GM23338 (cell line): Measurements from ENCODE around the gene CCL27. TPM values are rescaled to one million over a fixed set of nuclear protein-coding genes. Genes with fewer than 3 reads are reported as not detected.
A peak's percentile ranks its signal among the peaks of the same experiment; 100 is the strongest.

Experiments used
- ATAC-seq: fragments of 200-7000 bp; cut with Tn5 transposase; 3 replicates; pipeline ENCODE4 v1.9.1; 2020
- DNase-seq: peaks from one replicate; pipeline ENCODE4 v3.0.0-alpha.2; 2015; ENCODE audit warnings: low spot score
- H2AFZ ChIP-seq: fragments of 200-600 bp; sonication (generic); 2 replicates; pipeline ENCODE4 v1.8.0; 2016; ENCODE audit warnings: antibody characterized with exemption, mild to moderate bottlenecking, moderate library complexity
- H3F3A ChIP-seq: fragments of 200-600 bp; sonication (generic); replicated peaks from 2 replicates; pipeline ENCODE4 v1.8.0; 2017; ENCODE audit warnings: antibody characterized with exemption, mixed run types, low read depth
- H3K27ac ChIP-seq: fragments of 200-600 bp; sonication (generic); 2 replicates; pipeline ENCODE4 v1.6.1; 2016; ENCODE audit warnings: low read depth
- H3K27me3 ChIP-seq: fragments of 200-600 bp; sonication (generic); 2 replicates; pipeline ENCODE4 v1.8.0; 2016; ENCODE audit warnings: mild to moderate bottlenecking, mixed run types, moderate library complexity; ENCODE audit not compliant: insufficient read depth
- H3K36me3 ChIP-seq: fragments of 200-600 bp; sonication (generic); 2 replicates; pipeline ENCODE4 v1.8.0; 2016; ENCODE audit warnings: mild to moderate bottlenecking; ENCODE audit not compliant: insufficient read depth
- H3K4me1 ChIP-seq: fragments of 200-600 bp; sonication (generic); 2 replicates; pipeline ENCODE4 v1.8.0; 2016; ENCODE audit warnings: mild to moderate bottlenecking, moderate library complexity; ENCODE audit not compliant: insufficient read depth
- H3K4me2 ChIP-seq: fragments of 200-600 bp; sonication (generic); 2 replicates; pipeline ENCODE4 v1.7.1; 2017; ENCODE audit warnings: mixed run types
- H3K4me3 ChIP-seq: fragments of 200-600 bp; sonication (generic); 2 replicates; pipeline ENCODE4 v1.6.1; 2016; ENCODE audit warnings: mixed run types
- H3K79me2 ChIP-seq: fragments of 200-600 bp; sonication (generic); replicated peaks from 2 replicates; pipeline ENCODE4 v1.8.0; 2017; ENCODE audit warnings: mild to moderate bottlenecking; ENCODE audit not compliant: insufficient read depth
- H3K9me2 ChIP-seq: fragments of 200-600 bp; sonication (generic); 2 replicates; pipeline ENCODE4 v1.8.0; 2017; ENCODE audit not compliant: insufficient read depth
- H4K20me1 ChIP-seq: fragments of 200-600 bp; sonication (generic); replicated peaks from 2 replicates; pipeline ENCODE4 v1.8.0; 2017; ENCODE audit warnings: mild to moderate bottlenecking; ENCODE audit not compliant: insufficient read depth
- H3K27ac Mint-ChIP-seq: 2 replicates; pipeline ENCODE4 v1.8.0; 2020; ENCODE audit warnings: inconsistent platforms, mild to moderate bottlenecking, moderate library complexity, mixed read lengths
- H3K27me3 Mint-ChIP-seq: 3 replicates; pipeline ENCODE4 v1.8.0; 2022; ENCODE audit warnings: low read depth, mild to moderate bottlenecking, moderate library complexity, mixed read lengths, inconsistent platforms; ENCODE audit not compliant: insufficient read depth, poor library complexity
- H3K36me3 Mint-ChIP-seq: 3 replicates; pipeline ENCODE4 v1.8.0; 2021; ENCODE audit warnings: low read depth, mild to moderate bottlenecking, inconsistent platforms, moderate library complexity, mixed read lengths
- H3K4me1 Mint-ChIP-seq: 3 replicates; pipeline ENCODE4 v1.8.0; 2020; ENCODE audit warnings: mild to moderate bottlenecking, inconsistent platforms, mixed read lengths
- H3K4me3 Mint-ChIP-seq: 3 replicates; pipeline ENCODE4 v1.8.0; 2021; ENCODE audit warnings: moderate library complexity, mild to moderate bottlenecking, inconsistent platforms, mixed read lengths
- H3K9me3 Mint-ChIP-seq: 3 replicates; pipeline ENCODE4 v1.8.0; 2020; ENCODE audit warnings: moderate library complexity, mild to moderate bottlenecking, inconsistent platforms, mixed read lengths
- CTCF ChIP-seq, 2 experiments: fragments of 200-600 bp in 1 of 2; sonication (generic) in 1 of 2; conservative IDR thresholded peaks; 2 replicates each; pipeline versions ENCODE4 v1.5.1 to v1.6.1; 2016 to 2017; ENCODE audit warnings: antibody characterized with exemption in 2 of 2, low read depth in 2 of 2, mild to moderate bottlenecking in 2 of 2, moderate library complexity in 1 of 2
- STAT1 ChIP-seq: IDR thresholded peaks from one replicate; pipeline ENCODE4 v1.6.1; 2016; ENCODE audit warnings: antibody characterized with exemption; ENCODE audit not compliant: unreplicated experiment
- ZNF462 ChIP-seq: fragments of 250-450 bp; sonication (Bioruptor Pico); IDR thresholded peaks from 2 replicates; pipeline ENCODE4 v1.5.0; 2020; ENCODE audit warnings: mild to moderate bottlenecking, moderate library complexity
- polyA plus RNA-seq: library from polyadenylated mRNA; unstranded; fragments of >200 nt; fragmentation: Nextera tagmentation; extraction: Ambion mirVana; gene quantifications from 2 replicates; pipeline ENCODE4 v1.2.1, GENCODE V29; 2016
- total RNA-seq: library from RNA; depleted of rRNA; stranded (reverse); fragments of >200 nt; shearing (Covaris generic); gene quantifications from 2 replicates; pipeline ENCODE4 v1.2.3, GENCODE V29; 2014

The CCL27 gene
- total and polyA plus RNA-seq, 2 experiments from 2014 or later: not detected

DNA sequence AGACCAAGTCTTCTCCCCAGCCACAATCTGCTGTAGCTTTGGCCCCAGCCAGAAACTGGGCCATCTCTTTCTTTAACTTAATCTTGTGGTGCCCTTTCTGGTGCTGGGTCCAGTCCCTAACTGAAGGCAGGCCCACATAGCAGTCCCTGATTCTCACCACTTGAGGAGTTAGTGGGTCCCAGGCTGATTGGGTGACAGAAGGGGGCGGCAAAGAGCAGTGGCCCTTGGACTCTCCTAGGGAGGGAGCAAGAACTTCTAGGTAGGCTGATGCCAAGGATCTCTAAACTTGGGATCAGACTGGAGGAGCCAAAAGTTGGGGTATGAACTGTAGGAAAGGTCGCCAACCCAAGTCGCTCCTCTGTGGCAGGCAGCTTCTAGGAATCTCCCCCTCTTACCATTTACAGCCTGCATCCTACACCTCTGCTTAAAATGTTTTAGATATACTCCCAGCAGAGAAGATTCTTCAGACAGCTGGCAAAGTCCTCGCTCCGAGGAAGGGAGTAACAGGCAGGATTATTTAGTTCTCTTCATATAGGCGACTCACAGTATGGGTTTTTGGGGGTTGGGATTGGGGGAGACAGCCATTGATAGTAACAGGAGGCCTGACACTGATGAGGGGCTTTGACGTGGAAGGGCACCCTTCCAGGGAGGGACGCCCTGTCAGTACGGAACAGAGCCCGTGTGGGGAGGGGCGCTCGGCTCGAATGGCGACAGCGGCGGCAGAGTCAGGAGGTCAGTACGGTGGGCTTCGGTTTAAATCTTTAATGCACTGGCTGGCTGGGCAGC lies 2.0 kb upstream of the CCL27 start:
- Mint-ChIP-seq H3K9me3 (peaks cover 6% of the 10 kb centered on the region), H3K27ac (no peak overlapping the region), H3K36me3 (peaks cover 18% of the 10 kb centered on the region), H3K4me1 (peaks cover 8% of the 10 kb centered on the region), H3K27me3 (peaks cover 11% of the 10 kb centered on the region), H3K4me3 (peak overlapping the region; percentile 82)
- Histone ChIP-seq H3K9me2 (no peaks in the 10 kb centered on the region), H2AFZ (peak overlapping the region; percentile 91), H3K27ac (no peak overlapping the region), H3K27me3 (no peaks in the 10 kb centered on the region), H3K36me3 (no peaks in the 10 kb centered on the region), H3K4me3 (peak overlapping the region; percentile 98), H3K4me2 (peak overlapping the region; percentile 100), H3K4me1 (peaks cover 3% of the 10 kb centered on the region), H4K20me1 (peaks cover 3% of the 10 kb centered on the region; the same call in 1 of the 2 replicates), H3F3A (no peaks in the 10 kb centered on the region), H3K79me2 (peaks cover 8% of the 10 kb centered on the region; the same call in 1 of the 2 replicates)
- ATAC-seq (peak; percentile 79), DNase-seq (peak; percentile 93)
- TF ChIP-seq STAT1: no peak
- peak; percentile 97 to 98 for TF ChIP-seq CTCF (conservative IDR thresholded peaks at IDR 0.05; ENCODE audit: low read depth in 2 of 2)
- 0 out of 2 replicates have a peak, but pooled peaks have one; percentile 30 for TF ChIP-seq ZNF462 (CRISPR knock-in tag)
